Heart right ventricle (tissue), 16 donors: ENCODE data around the gene MRAS. TPM values are rescaled to one million over a fixed set of nuclear protein-coding genes. Genes with fewer than 3 reads are reported as not detected.
A peak's percentile ranks its signal among the peaks of the same experiment; 100 is the strongest.
"Not testable (repeated sequence)": the region's sequence is repeated elsewhere in the genome, so short reads cannot be mapped to it uniquely, and the experiment has no call there.

ENCODE experiments used
- ATAC-seq, 8 donors: fragments of 200-7000 bp; cut with Tn5 transposase; one replicate each; pipeline ENCODE4 v1.9.1; 2020; ENCODE audit warnings: mild to moderate bottlenecking in 8 of 8, moderate library complexity in 8 of 8, moderate number of reproducible peaks in 1 of 8
- DNase-seq, 2 donors: peaks; one replicate each; pipeline ENCODE4 v3.0.0-alpha.2; 2020
- H3K27ac ChIP-seq, 10 donors: fragments of 200-600 bp; sonication (generic) in 2 of 10; one replicate each; pipeline versions ENCODE4 v1.5.0 to v1.8.0; 2020 to 2022; ENCODE audit warnings: mild to moderate bottlenecking in 3 of 10
- H3K27me3 ChIP-seq, 7 donors: fragments of 200-600 bp; one replicate each; pipeline ENCODE4 v1.8.0; 2021 to 2022; ENCODE audit warnings: mild to moderate bottlenecking in 2 of 7
- H3K36me3 ChIP-seq, 9 donors: fragments of 200-600 bp; sonication (generic) in 1 of 9; one replicate each; pipeline versions ENCODE4 v1.5.0 to v1.8.0; 2020 to 2022; ENCODE audit warnings: mild to moderate bottlenecking in 2 of 9
- H3K4me1 ChIP-seq, 9 donors: fragments of 200-600 bp; sonication (generic) in 1 of 9; one replicate each; pipeline versions ENCODE4 v1.5.0 to v1.8.0; 2020 to 2022; ENCODE audit warnings: mild to moderate bottlenecking in 4 of 9
- H3K4me3 ChIP-seq, 10 donors: fragments of 200-600 bp; sonication (generic) in 2 of 10; one replicate each; pipeline versions ENCODE4 v1.5.0 to v1.8.0; 2020 to 2022; ENCODE audit warnings: mild to moderate bottlenecking in 7 of 10, moderate library complexity in 2 of 10
- H3K9me3 ChIP-seq, 11 donors: fragments of 200-600 bp in 10 of 11; sonication (generic) in 2 of 11; one replicate each; pipeline versions ENCODE4 v1.5.0 to v1.8.0; 2013 to 2022; ENCODE audit warnings: mild to moderate bottlenecking in 2 of 11, control low read depth in 1 of 11, moderate library complexity in 1 of 11
- WGBS, 2 donors: extraction: QIAGEN DNeasy Blood & Tissue Kit; methylation state at CpG; one replicate each; pipeline ENCODE4 v1.1.7; 2013; ENCODE audit warnings: inconsistent platforms in 1 of 2; 5-methylcytosine and 5-hydroxymethylcytosine counted together
- intact Hi-C, 10 donors: fragments of 100-400 bp; cut with DNase I; formaldehyde crosslinking; loops; one replicate each; pipeline versions ENCODE4 v1.11.1 to v1.14.2; 2022
- polyA plus RNA-seq, 2 donors: library from polyadenylated mRNA; stranded (reverse); fragments of 200-250 nt; gene quantifications; one replicate each; pipeline ENCODE4 v1.2.3, GENCODE V29; 2013
- total RNA-seq, 10 donors: library from RNA; stranded (reverse); fragmentation: NEBNext Ultra II Directional in 3 of 10; extraction: Animal tissue kit (Norgen Biotek cat#: 25700) in 3 of 10; gene quantifications; one replicate each; pipeline versions ENCODE4 v1.2.1 to v1.2.4, GENCODE V29; 2021 to 2023
- TF ChIP-seq, protein P1 (sequence below), 9 donors: fragments of 200-600 bp; sonication (generic) in 2 of 9; IDR thresholded peaks; one replicate each; pipeline versions ENCODE4 v1.5.0 to v1.8.0; 2021 to 2022; ENCODE audit warnings: antibody characterized with exemption in 9 of 9, mild to moderate bottlenecking in 5 of 9, moderate library complexity in 1 of 9
- donor health status: Arrhythmogenic right ventricular cardiomyopathy.
- donor health status: ischemic (EF 13 %, LVEDD 7.1; RV severe dilation, severe dysfunction).
- donor health status: healthy with polysubstance abuse.
- donor health status: DM: no; HTN: yes; CAD: no.
- donor health status: DM: no; HTN: no; CAD: no.
- donor health status: ischemic (EF 25% LVEDD 6.9; RV normal size, moderate dysfunction).
- donor health status: ischemic (EF 25% LVEDD 5.7; RV mildly dilated, moderate dysfunction).
- donor health status: healthy.
- donor health status: DM: yes; HTN: yes; CAD: no.
- donor health status: Ischemic cardiomyopathy.
- donor health status: ischemic (EF 35%, LVEDD 5.7; RV mildly dilated, moderate dysfunction).
- donor health status: nonischemic (EF 11% LVEDD 7.7; RV severe dilation, severe dysfunction).
- donor health status: DM: yes; HTN: yes; CAD: no.
- donor health status: PGD.
- donor health status: ischemic (EF 29% LVEDD 5.4; RV normal size, mild dysfunction).
- donor health status: nonischemic (EF 23%, LVEDD 6.1; RV moderate dilation, normal function).

The MRAS gene
- total and polyA plus RNA-seq, 12 donors = 78.6 to 381 (median 256) TPM

DNA sequence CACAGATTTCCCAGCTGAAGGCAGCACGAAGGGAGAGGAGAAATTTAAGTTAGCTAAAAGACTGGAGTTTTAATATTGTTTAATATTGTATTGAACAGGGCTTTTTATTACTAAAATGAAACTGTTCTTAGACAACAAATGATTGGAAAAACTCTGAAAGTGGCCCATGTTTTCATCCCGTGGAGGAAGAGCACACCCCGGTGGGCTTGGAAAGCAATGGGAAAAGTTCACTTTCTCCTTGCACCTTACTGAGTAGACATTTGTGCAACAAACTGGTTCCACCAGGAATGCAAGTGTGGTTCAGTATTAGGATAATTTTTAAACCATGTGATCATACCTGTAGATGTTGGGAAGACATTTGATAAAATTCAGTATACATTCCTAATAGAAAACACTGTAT lies 77.8 kb downstream of the MRAS start:
- Histone ChIP-seq H3K9me3 (no peaks in the 10 kb centered on the region), H3K4me3 (no peak overlapping the region), H3K27ac (no peak overlapping the region), H3K27me3 (peaks cover 0 to 7% (median 0%) of the 10 kb centered on the region in 7 donors), H3K4me1 (no peaks in the 10 kb centered on the region), H3K36me3 (no peaks in the 10 kb centered on the region)
- WGBS, 2 donors = 56 to 58% methylated on average over 3 of the region's 3 CpGs
- ATAC-seq (peak in 2 of 8 donors; percentile 33 to 61), DNase-seq (no peak)
- intact Hi-C loops = loop anchor here in 2 of 10 donors (10.0 kb wide), 1 partner anchor 361 kb away; no protein-coding TSS in a partner anchor
- TF ChIP-seq, protein P1, sequence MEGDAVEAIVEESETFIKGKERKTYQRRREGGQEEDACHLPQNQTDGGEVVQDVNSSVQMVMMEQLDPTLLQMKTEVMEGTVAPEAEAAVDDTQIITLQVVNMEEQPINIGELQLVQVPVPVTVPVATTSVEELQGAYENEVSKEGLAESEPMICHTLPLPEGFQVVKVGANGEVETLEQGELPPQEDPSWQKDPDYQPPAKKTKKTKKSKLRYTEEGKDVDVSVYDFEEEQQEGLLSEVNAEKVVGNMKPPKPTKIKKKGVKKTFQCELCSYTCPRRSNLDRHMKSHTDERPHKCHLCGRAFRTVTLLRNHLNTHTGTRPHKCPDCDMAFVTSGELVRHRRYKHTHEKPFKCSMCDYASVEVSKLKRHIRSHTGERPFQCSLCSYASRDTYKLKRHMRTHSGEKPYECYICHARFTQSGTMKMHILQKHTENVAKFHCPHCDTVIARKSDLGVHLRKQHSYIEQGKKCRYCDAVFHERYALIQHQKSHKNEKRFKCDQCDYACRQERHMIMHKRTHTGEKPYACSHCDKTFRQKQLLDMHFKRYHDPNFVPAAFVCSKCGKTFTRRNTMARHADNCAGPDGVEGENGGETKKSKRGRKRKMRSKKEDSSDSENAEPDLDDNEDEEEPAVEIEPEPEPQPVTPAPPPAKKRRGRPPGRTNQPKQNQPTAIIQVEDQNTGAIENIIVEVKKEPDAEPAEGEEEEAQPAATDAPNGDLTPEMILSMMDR (IDR thresholded peaks at IDR 0.05) = peak in 8 of 9 donors; percentile 23 to 63 (median 53)

DNA sequence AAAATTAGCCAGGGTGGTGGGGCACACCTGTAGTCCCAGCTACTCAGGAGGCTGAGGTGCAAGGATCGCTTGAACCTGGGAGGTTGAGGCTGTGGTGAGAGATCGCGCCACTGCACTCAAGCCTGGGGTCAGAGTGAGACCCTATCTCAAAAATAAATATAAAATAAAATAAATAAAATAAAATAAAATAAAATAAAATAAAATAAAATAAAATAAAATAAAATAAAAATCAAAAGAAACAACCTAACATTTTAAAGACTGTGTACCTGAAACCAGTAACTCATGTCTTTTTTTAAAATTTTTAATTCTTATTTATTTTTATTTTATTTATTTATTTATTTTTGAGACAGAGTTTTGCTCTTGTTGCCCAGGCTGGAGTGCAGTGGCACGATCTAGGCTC lies 78.4 kb downstream of the MRAS start:
- not testable (repeated sequence) for H3K9me3 ChIP-seq, H3K4me3 ChIP-seq, ATAC-seq, H3K36me3 ChIP-seq, H3K27ac ChIP-seq, H3K4me1 ChIP-seq, DNase-seq
- 96 to 98% methylated on average over 4 of the region's 4 CpGs for WGBS, 2 donors
- intact Hi-C loops = loop anchor here in 2 of 10 donors (10.0 kb wide), 1 partner anchor 362 kb away; no protein-coding TSS in a partner anchor
- H3K27me3 ChIP-seq = peaks cover 0 to 11% (median 0%) of the 10 kb centered on the region in 7 donors

- intact Hi-C loops = loop anchor here in 3 of 10 donors (10.0 kb wide), 2 partner anchors 355 to 365 kb away; no protein-coding TSS in a partner anchor
- 93 to 95% methylated on average over 3 of the region's 3 CpGs for WGBS, 2 donors
- DNase-seq (no peak), ATAC-seq (no peak)
- no peaks in the 10 kb centered on the region for H3K9me3 ChIP-seq
- H3K4me3 ChIP-seq = no peak overlapping the region
- peaks cover 0 to 33% (median 18%) of the 10 kb centered on the region in 7 donors for H3K27me3 ChIP-seq
- H3K4me1 ChIP-seq = peaks cover 0 to 10% (median 7%) of the 10 kb centered on the region in 9 donors
- H3K27ac ChIP-seq = no peak overlapping the region
- TF ChIP-seq, protein P1 (IDR thresholded peaks at IDR 0.05) = no peak
- H3K36me3 ChIP-seq = no peaks in the 10 kb centered on the region
These were observed 81.3 kb downstream of the MRAS start for GRCh38 chr3:138429665-138430064.

DNA sequence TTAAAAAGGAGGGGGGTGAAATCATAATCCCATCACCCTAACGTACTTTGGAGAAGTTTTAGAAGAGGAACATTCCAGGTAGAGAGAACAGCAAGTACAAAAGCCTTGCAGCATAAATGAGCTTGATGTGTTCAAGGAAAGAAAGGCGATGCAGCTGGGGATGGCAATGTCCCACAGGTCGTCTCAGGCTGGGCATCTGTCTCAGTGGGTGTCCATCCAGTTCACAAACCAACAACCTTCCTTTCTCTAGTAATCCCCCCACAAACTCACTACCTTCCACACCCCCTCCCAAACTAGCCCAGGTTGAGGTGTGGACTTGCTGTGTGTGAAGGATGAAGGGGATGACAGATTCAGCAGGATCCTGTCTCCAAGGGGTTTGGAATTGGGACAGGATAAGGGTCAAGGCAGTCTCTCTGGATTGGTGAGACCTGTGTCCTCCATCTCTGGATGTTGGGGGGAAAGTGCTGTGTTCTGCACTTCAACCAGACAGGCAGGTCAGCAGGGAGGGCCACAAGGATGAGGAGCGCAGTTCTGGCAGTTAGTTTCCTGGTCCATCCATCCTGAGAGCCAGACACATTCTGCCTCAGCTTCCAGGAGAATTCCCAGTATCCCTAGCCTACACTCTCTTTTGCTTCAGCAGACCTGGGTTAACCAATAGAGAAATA lies 84.3 kb downstream of the MRAS start:
- Histone ChIP-seq H3K27ac (no peak overlapping the region), H3K4me3 (no peak overlapping the region), H3K27me3 (peaks cover 0 to 60% (median 37%) of the 10 kb centered on the region in 7 donors), H3K4me1 (peaks cover 0 to 20% (median 17%) of the 10 kb centered on the region in 9 donors), H3K9me3 (no peaks in the 10 kb centered on the region), H3K36me3 (no peaks in the 10 kb centered on the region)
- intact Hi-C loops = loop anchor here in 1 of 10 donors (10.0 kb wide), 1 partner anchor 358 kb away; no protein-coding TSS in a partner anchor
- TF ChIP-seq, protein P1 (IDR thresholded peaks at IDR 0.05) = no peak
- no peak for ATAC-seq
- no peak for DNase-seq
- WGBS, 2 donors = 84 to 87% methylated on average over 4 of the region's 4 CpGs

DNA sequence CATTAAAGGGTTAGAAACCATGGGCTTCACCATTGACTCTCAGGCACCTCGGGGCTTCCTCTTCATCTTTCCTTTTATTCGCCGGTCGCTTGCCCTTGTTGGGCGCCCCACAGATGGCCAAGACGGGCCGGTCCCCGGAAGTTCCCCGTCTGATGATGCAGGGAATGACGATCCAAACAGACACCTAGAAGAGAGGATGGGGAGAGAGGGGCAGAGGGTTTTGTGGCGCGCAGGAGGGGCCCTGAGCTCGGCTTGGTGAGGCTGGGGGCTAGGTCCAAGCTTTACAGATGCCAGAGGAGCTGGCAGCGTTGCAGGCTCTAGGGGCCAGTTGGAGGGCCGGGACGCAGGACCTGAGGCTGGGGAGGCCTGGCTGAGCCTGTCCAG lies 85.5 kb downstream of the MRAS start:
- Histone ChIP-seq H3K4me3 (peak overlapping the region in 9 of 10 donors; percentile 43 to 65 (median 56)), H3K36me3 (no peaks in the 10 kb centered on the region), H3K27me3 (peaks cover 0 to 60% (median 37%) of the 10 kb centered on the region in 7 donors), H3K27ac (no peak overlapping the region), H3K4me1 (peaks cover 0 to 20% (median 17%) of the 10 kb centered on the region in 9 donors), H3K9me3 (no peaks in the 10 kb centered on the region)
- WGBS, 2 donors = 31 to 40% methylated on average over 16 of the region's 16 CpGs
- ATAC-seq (no peak), DNase-seq (no peak)
- TF ChIP-seq, protein P1 (IDR thresholded peaks at IDR 0.05) = no peak
- intact Hi-C loops = loop anchor here in 1 of 10 donors (10.0 kb wide), 1 partner anchor 359 kb away; no protein-coding TSS in a partner anchor
